Epithelial cell of esophagus (primary cell): ENCODE measurements around the gene RSU1.
"Not testable (repeated sequence)": the region's sequence is repeated elsewhere in the genome, so short reads cannot be mapped to it uniquely, and the experiment has no call there.

Source experiments
- DNase-seq: peaks from one replicate; pipeline ENCODE4 v3.0.0; 2010; ENCODE audit warnings: low read depth
- H3K4me3 ChIP-seq: 2 replicates; pipeline ENCODE4 v1.5.1; 2011; ENCODE audit warnings: mild to moderate bottlenecking, low read length, control low read depth
- CTCF ChIP-seq: IDR thresholded peaks from 2 replicates; pipeline ENCODE4 v1.5.1; 2011; ENCODE audit warnings: low read depth, mild to moderate bottlenecking, low read length, control low read depth, inconsistent platforms; ENCODE audit not compliant: insufficient read depth; ENCODE audit errors: missing control alignments

Gene RSU1

DNA sequence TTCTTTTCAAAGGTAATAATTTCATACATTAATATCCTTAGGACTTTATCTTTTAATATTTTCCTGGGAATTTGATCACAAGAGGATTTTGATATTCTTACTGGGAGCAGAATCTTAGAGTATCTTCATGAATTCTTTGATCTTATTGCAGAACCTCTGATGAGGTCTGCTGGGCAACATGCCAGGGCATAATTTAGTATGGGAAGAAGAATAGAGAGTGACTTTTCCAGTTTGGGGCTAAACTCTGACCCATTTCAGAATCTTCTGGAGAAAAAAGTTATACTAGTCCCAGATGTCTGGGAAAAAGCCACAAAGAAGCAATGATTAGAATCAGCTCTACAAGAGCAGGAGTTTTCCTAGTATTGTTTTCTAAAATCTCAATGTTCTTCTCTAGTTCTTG, 28.0 kb upstream of the RSU1 start:
- no peak for TF ChIP-seq CTCF
- peak; percentile 13 for DNase-seq
- no peak overlapping the region for H3K4me3 ChIP-seq

GRCh38 chr10:16843252-16843870, 26.1 kb upstream of the RSU1 start:
- no peak overlapping the region for H3K4me3 ChIP-seq
- peak; percentile 78 for DNase-seq
- TF ChIP-seq CTCF: peak; percentile 40

DNA sequence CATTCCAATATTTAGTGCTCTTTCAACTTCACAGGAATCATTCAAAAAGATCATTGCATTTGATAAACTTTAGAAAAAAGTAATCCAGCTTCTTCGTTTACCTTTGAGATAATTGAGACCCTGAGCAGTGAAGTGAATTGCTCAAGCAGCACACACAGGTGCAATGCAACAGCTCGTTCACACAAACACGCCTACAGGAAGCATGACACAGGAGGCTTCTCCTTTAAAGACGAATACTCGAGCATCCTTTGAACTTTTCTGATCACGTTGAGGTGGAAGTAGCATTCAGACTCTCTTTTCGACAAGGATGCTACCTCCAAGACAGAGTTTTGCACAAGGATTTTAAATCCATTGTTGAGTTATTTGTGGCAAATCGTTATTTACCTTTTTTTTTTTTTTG, 18.0 kb upstream of the RSU1 start:
- no peak for DNase-seq
- no peak overlapping the region for H3K4me3 ChIP-seq
- no peak for TF ChIP-seq CTCF

DNA sequence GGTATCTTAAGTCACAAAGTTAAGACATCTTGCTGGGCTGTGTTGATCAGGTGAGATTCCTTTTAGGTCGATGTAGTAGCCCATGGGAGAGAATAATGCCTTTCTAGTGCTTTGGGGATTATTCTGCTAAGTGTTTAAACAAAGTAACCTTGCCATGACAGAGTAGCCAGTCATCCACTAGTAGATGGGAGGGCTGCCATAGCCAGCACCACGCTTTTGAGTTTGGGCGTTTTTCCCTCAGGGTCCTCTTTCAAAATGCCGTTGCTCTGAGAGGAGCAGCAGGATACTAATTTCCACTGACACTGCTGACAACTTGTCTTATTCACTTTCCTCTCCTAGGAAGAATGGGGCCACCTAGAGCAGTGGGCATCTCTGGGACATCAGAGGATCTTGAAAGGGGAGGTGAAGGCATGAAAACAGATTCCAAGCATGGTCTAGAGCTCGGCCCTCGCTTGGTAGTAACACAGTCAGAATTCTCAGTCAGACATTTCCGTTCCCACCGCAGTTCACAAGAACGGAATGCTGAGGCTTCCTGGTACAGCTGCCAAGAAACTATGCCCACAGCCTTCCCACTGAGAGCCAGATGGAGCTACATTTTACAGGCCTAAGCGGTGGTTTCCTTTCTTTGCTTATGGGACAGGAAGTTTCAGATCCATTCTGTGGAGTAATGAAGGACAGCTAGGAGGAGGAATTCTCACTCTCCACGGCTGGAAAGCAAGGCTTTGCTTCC, 15.3 kb upstream of the RSU1 start:
- TF ChIP-seq CTCF: no peak
- no peak overlapping the region for H3K4me3 ChIP-seq
- peak; percentile 87 for DNase-seq

GRCh38 chr10:16828701-16829175, 11.5 kb upstream of the RSU1 start:
- H3K4me3 ChIP-seq: no peak overlapping the region
- TF ChIP-seq CTCF: no peak
- DNase-seq: peak; percentile 66

DNA sequence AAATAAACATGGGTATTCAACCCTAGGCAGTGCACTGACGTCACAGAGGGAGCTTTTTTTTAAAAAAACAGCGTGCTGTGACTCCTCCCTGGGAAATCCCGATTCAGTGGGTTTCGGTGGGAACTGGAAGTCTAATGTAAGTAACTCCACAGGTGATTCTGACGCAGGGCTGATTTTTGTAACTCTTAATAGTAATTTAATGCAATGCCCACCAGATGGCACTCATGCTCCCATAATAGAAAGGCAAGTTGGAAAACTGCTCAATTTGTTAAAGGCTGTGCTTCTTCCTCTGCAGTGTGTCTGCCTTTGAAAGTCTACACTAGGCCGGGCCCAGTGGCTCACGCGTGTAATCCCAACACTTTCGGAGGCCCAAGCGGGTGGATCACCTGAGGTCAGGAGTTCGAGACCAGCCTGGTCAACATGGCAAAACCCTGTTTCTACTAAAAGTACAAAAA, 10.9 kb upstream of the RSU1 start:
- H3K4me3 ChIP-seq: no peak overlapping the region
- TF ChIP-seq CTCF: peak; percentile 58
- peak; percentile 84 for DNase-seq

DNA sequence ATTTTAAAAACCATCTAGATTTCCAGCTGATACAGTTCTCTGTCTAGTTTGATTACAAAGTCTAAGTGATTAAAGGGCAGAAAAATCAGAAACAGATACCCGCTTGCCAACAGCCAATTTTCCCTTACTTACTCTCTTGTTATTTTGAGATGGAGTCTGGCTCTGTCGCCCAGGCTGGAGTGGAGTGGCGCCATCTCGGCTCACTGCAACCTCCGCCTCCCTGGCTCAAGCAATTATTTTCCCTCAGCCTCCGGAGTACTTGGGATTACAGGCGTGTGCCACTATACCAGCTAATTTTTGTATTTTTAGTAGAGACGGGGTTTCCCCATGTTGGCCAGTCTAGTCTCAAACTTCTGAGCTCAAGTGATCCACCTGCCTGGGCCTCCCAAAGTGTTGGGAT, 10.2 kb upstream of the RSU1 start:
- DNase-seq, H3K4me3 ChIP-seq: not testable (repeated sequence)
